HEK293 (cell line): Measurements from ENCODE around the gene CIZ1.

ENCODE experiments used
- EGR2 ChIP-seq: fragments of 450-650 bp; formaldehyde crosslinking; IDR thresholded peaks from 2 replicates; pipeline ENCODE4 v1.5.1; 2016; ENCODE audit warnings: low read depth, missing biosample characterization, missing genetic modification characterization
- KLF16 ChIP-seq: fragments of 450-650 bp; formaldehyde crosslinking; IDR thresholded peaks from 2 replicates; pipeline ENCODE4 v1.5.1; 2017; ENCODE audit warnings: missing biosample characterization, missing genetic modification characterization
- KLF7 ChIP-seq: fragments of 450-650 bp; formaldehyde crosslinking; IDR thresholded peaks from 2 replicates; pipeline ENCODE4 v1.5.1; 2016; ENCODE audit warnings: missing biosample characterization, missing genetic modification characterization, borderline replicate concordance
- REST ChIP-seq: fragments of 450-650 bp; formaldehyde crosslinking; IDR thresholded peaks from 2 replicates; pipeline ENCODE4 v1.5.1; 2016; ENCODE audit warnings: missing biosample characterization, missing genetic modification characterization
- ZBTB21 ChIP-seq: fragments of 450-650 bp; formaldehyde crosslinking; IDR thresholded peaks from 2 replicates; pipeline ENCODE4 v1.5.1; 2017; ENCODE audit warnings: missing biosample characterization, missing genetic modification characterization
- ZFHX2 ChIP-seq: fragments of 450-650 bp; formaldehyde crosslinking; conservative IDR thresholded peaks from 2 replicates; pipeline ENCODE4 v1.5.1; 2016; ENCODE audit warnings: missing biosample characterization, missing genetic modification characterization
- ZNF157 ChIP-seq: fragments of 450-650 bp; formaldehyde crosslinking; IDR thresholded peaks from 2 replicates; pipeline ENCODE4 v1.5.1; 2016; ENCODE audit warnings: missing biosample characterization, missing genetic modification characterization
- ZNF16 ChIP-seq: fragments of 450-650 bp; formaldehyde crosslinking; IDR thresholded peaks from 2 replicates; pipeline ENCODE4 v1.5.1; 2016; ENCODE audit warnings: low read depth, missing biosample characterization, missing genetic modification characterization
- ZNF174 ChIP-seq: fragments of 450-650 bp; formaldehyde crosslinking; IDR thresholded peaks from 2 replicates; pipeline ENCODE4 v1.5.0; 2017; ENCODE audit warnings: missing biosample characterization, mild to moderate bottlenecking, missing genetic modification characterization
- ZNF175 ChIP-seq: fragments of 450-650 bp; formaldehyde crosslinking; IDR thresholded peaks from 2 replicates; pipeline ENCODE4 v1.5.1; 2016; ENCODE audit warnings: missing biosample characterization, missing genetic modification characterization
- ZNF274 ChIP-seq, 2 experiments: fragments of 200-500 bp in 1 of 2; fragments of 450-650 bp in 1 of 2; sonication (Bioruptor generic) in 1 of 2; formaldehyde crosslinking in 1 of 2; IDR thresholded peaks; 2 replicates each; pipeline versions ENCODE4 v1.5.1 to v1.6.1; 2014 to 2016; ENCODE audit warnings: borderline replicate concordance in 1 of 2, inconsistent platforms in 1 of 2, low read length in 1 of 2, missing biosample characterization in 1 of 2, missing genetic modification characterization in 1 of 2
- ZNF341 ChIP-seq: fragments of 450-650 bp; formaldehyde crosslinking; IDR thresholded peaks from 2 replicates; pipeline ENCODE4; 2016; ENCODE audit warnings: low read depth, missing biosample characterization, missing genetic modification characterization
- ZNF433 ChIP-seq: fragments of 450-650 bp; formaldehyde crosslinking; IDR thresholded peaks from 2 replicates; pipeline ENCODE4 v1.5.1; 2016; ENCODE audit warnings: missing biosample characterization, missing genetic modification characterization, low read depth
- ZNF664 ChIP-seq: fragments of 450-650 bp; formaldehyde crosslinking; IDR thresholded peaks from 2 replicates; pipeline ENCODE4 v1.5.1; 2016; ENCODE audit warnings: missing biosample characterization, missing genetic modification characterization
- ZNF701 ChIP-seq: fragments of 450-650 bp; formaldehyde crosslinking; IDR thresholded peaks from 2 replicates; pipeline ENCODE4 v1.5.1; 2016; ENCODE audit warnings: missing biosample characterization, missing genetic modification characterization
- ZNF768 ChIP-seq: fragments of 450-650 bp; formaldehyde crosslinking; IDR thresholded peaks from 2 replicates; pipeline ENCODE4 v1.5.1; 2018; ENCODE audit warnings: missing biosample characterization, mild to moderate bottlenecking, missing genetic modification characterization
- ZSCAN16 ChIP-seq: fragments of 450-650 bp; formaldehyde crosslinking; IDR thresholded peaks from 2 replicates; pipeline ENCODE4 v1.5.1; 2016; ENCODE audit warnings: missing biosample characterization, missing genetic modification characterization
- ZSCAN30 ChIP-seq: fragments of 450-650 bp; IDR thresholded peaks from 2 replicates; pipeline ENCODE4 v1.5.1; 2018; ENCODE audit warnings: missing biosample characterization, mild to moderate bottlenecking, missing genetic modification characterization, moderate library complexity
- TF ChIP-seq, protein P1 (sequence below): fragments of 450-650 bp; formaldehyde crosslinking; IDR thresholded peaks from 2 replicates; pipeline ENCODE4 v1.5.1; 2016; ENCODE audit warnings: missing biosample characterization, missing genetic modification characterization, low read depth
- TF ChIP-seq, protein P2 (sequence below): fragments of 450-650 bp; formaldehyde crosslinking; IDR thresholded peaks from 2 replicates; pipeline ENCODE4 v1.5.1; 2016; ENCODE audit warnings: missing biosample characterization, missing genetic modification characterization
- TF ChIP-seq, protein P3 (sequence below): fragments of 450-650 bp; formaldehyde crosslinking; IDR thresholded peaks from 2 replicates; pipeline ENCODE4 v1.5.1; 2016; ENCODE audit warnings: missing biosample characterization, missing genetic modification characterization, borderline replicate concordance
- TF ChIP-seq, protein P4 (sequence below): fragments of 450-650 bp; IDR thresholded peaks from 2 replicates; pipeline ENCODE4 v1.5.1; 2018; ENCODE audit warnings: missing biosample characterization, mild to moderate bottlenecking, missing genetic modification characterization

Gene CIZ1

DNA sequence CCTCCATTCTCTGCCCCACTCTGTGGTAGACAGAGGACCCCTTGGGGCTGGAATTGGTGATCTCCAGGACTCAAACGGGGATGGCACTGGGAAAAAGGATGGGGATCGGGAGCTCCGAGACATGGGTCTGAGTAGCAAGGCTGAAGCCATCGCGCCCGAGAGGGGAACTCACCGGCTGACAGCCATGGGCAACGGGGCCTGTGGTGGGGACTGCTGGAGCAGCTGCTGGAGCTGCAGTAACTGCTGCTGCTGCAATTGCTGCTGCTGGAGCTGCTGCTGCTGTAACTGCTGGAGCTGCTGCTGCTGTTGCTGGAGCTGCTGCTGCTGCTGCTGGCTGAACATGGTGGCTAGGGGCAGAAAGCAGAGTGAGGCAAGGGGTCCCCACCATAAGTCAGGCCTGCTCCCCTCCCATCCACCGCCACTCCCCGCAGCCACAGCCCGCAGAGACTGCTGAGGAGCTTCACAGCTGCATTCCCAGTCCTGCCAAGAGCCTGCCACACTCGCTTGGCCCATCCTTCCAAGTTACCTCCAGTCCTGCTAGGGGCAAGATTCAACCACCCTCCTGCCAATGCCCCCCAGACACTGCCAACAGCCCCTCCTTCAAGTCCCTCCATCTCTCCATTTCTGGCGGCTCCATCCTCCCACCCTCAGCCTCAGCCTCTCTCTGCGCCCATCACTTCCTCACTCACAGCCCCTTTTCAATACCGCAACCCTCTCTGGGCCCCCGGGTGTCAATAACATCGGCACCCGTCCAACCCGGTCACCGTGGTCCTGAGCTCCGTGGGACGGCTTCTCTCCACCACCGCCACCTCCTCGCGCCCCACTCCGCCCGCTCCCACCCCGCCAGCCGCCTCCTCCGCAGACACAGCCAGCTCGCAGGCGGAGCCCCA, 611 bp downstream of the CIZ1 start (continued):
- TF ChIP-seq ZNF174 (tag by site-specific recombination) (no peak), ZNF16 (tag by site-specific recombination) (no peak), ZFHX2 (tag by site-specific recombination) (peak; percentile 96), ZBTB21 (tag by site-specific recombination) (no peak), EGR2 (tag by site-specific recombination) (peak; percentile 88), ZNF701 (tag by site-specific recombination) (no peak), ZSCAN30 (tag by site-specific recombination) (no peak), KLF16 (peak; percentile 48; the same call in 1 of the 2 replicates), ZNF433 (no peak), ZNF341 (tag by site-specific recombination) (peak; percentile 56), ZNF768 (tag by site-specific recombination) (no peak), ZNF664 (tag by site-specific recombination) (no peak), ZNF274 (IDR thresholded peaks at IDR 0.05; ENCODE audit: low read length) (no peak), ZNF274 (tag by site-specific recombination; IDR thresholded peaks at IDR 0.05; ENCODE audit: borderline replicate concordance) (no peak), ZNF157 (tag by site-specific recombination) (no peak), REST (tag by site-specific recombination) (no peak), KLF7 (tag by site-specific recombination) (no peak), ZSCAN16 (no peak), ZNF175 (tag by site-specific recombination) (no peak)
- TF ChIP-seq, protein P1, sequence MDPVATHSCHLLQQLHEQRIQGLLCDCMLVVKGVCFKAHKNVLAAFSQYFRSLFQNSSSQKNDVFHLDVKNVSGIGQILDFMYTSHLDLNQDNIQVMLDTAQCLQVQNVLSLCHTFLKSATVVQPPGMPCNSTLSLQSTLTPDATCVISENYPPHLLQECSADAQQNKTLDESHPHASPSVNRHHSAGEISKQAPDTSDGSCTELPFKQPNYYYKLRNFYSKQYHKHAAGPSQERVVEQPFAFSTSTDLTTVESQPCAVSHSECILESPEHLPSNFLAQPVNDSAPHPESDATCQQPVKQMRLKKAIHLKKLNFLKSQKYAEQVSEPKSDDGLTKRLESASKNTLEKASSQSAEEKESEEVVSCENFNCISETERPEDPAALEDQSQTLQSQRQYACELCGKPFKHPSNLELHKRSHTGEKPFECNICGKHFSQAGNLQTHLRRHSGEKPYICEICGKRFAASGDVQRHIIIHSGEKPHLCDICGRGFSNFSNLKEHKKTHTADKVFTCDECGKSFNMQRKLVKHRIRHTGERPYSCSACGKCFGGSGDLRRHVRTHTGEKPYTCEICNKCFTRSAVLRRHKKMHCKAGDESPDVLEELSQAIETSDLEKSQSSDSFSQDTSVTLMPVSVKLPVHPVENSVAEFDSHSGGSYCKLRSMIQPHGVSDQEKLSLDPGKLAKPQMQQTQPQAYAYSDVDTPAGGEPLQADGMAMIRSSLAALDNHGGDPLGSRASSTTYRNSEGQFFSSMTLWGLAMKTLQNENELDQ (tag by site-specific recombination): no peak
- TF ChIP-seq, protein P2, sequence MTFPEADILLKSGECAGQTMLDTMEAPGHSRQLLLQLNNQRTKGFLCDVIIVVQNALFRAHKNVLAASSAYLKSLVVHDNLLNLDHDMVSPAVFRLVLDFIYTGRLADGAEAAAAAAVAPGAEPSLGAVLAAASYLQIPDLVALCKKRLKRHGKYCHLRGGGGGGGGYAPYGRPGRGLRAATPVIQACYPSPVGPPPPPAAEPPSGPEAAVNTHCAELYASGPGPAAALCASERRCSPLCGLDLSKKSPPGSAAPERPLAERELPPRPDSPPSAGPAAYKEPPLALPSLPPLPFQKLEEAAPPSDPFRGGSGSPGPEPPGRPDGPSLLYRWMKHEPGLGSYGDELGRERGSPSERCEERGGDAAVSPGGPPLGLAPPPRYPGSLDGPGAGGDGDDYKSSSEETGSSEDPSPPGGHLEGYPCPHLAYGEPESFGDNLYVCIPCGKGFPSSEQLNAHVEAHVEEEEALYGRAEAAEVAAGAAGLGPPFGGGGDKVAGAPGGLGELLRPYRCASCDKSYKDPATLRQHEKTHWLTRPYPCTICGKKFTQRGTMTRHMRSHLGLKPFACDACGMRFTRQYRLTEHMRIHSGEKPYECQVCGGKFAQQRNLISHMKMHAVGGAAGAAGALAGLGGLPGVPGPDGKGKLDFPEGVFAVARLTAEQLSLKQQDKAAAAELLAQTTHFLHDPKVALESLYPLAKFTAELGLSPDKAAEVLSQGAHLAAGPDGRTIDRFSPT: peak; percentile 67
- TF ChIP-seq, protein P3, sequence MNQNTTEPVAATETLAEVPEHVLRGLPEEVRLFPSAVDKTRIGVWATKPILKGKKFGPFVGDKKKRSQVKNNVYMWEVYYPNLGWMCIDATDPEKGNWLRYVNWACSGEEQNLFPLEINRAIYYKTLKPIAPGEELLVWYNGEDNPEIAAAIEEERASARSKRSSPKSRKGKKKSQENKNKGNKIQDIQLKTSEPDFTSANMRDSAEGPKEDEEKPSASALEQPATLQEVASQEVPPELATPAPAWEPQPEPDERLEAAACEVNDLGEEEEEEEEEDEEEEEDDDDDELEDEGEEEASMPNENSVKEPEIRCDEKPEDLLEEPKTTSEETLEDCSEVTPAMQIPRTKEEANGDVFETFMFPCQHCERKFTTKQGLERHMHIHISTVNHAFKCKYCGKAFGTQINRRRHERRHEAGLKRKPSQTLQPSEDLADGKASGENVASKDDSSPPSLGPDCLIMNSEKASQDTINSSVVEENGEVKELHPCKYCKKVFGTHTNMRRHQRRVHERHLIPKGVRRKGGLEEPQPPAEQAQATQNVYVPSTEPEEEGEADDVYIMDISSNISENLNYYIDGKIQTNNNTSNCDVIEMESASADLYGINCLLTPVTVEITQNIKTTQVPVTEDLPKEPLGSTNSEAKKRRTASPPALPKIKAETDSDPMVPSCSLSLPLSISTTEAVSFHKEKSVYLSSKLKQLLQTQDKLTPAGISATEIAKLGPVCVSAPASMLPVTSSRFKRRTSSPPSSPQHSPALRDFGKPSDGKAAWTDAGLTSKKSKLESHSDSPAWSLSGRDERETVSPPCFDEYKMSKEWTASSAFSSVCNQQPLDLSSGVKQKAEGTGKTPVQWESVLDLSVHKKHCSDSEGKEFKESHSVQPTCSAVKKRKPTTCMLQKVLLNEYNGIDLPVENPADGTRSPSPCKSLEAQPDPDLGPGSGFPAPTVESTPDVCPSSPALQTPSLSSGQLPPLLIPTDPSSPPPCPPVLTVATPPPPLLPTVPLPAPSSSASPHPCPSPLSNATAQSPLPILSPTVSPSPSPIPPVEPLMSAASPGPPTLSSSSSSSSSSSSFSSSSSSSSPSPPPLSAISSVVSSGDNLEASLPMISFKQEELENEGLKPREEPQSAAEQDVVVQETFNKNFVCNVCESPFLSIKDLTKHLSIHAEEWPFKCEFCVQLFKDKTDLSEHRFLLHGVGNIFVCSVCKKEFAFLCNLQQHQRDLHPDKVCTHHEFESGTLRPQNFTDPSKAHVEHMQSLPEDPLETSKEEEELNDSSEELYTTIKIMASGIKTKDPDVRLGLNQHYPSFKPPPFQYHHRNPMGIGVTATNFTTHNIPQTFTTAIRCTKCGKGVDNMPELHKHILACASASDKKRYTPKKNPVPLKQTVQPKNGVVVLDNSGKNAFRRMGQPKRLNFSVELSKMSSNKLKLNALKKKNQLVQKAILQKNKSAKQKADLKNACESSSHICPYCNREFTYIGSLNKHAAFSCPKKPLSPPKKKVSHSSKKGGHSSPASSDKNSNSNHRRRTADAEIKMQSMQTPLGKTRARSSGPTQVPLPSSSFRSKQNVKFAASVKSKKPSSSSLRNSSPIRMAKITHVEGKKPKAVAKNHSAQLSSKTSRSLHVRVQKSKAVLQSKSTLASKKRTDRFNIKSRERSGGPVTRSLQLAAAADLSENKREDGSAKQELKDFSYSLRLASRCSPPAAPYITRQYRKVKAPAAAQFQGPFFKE: no peak
- TF ChIP-seq, protein P4, sequence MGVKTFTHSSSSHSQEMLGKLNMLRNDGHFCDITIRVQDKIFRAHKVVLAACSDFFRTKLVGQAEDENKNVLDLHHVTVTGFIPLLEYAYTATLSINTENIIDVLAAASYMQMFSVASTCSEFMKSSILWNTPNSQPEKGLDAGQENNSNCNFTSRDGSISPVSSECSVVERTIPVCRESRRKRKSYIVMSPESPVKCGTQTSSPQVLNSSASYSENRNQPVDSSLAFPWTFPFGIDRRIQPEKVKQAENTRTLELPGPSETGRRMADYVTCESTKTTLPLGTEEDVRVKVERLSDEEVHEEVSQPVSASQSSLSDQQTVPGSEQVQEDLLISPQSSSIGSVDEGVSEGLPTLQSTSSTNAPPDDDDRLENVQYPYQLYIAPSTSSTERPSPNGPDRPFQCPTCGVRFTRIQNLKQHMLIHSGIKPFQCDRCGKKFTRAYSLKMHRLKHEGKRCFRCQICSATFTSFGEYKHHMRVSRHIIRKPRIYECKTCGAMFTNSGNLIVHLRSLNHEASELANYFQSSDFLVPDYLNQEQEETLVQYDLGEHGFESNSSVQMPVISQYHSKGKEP (tag by site-specific recombination): peak; percentile 68
